NCI-H2029 (cell line): Measurements from ENCODE around the gene AKR1C8.
"Not testable (repeated sequence)": the region's sequence is repeated elsewhere in the genome, so short reads cannot be mapped to it uniquely, and the experiment has no call there.

Experiments used
- DNase-seq: peaks from one replicate; lab custom pipeline; 2025; lab: John Stamatoyannopoulos, UW

The AKR1C8 gene

GRCh38 chr10:5168897-5169420 lies 16.0 kb downstream of the AKR1C8 start:
- DNase-seq: no peak

- no peak for DNase-seq
Observed at GRCh38 chr10:5165738-5166137, 19.2 kb downstream of the AKR1C8 start.

GRCh38 chr10:5163487-5163886 lies 21.5 kb downstream of the AKR1C8 start:
- no peak for DNase-seq

GRCh38 chr10:5159126-5159525 lies 25.8 kb downstream of the AKR1C8 start:
- no peak for DNase-seq

- no peak for DNase-seq
Observed at GRCh38 chr10:5157501-5157900, 27.4 kb downstream of the AKR1C8 start.

- no peak for DNase-seq
Observed at GRCh38 chr10:5155951-5156350, 29.0 kb downstream of the AKR1C8 start.

GRCh38 chr10:5151076-5151475 lies 33.9 kb downstream of the AKR1C8 start:
- DNase-seq: no peak

- DNase-seq: no peak
Observed at GRCh38 chr10:5148678-5149032, 36.3 kb downstream of the AKR1C8 start.

GRCh38 chr10:5147981-5148677 lies 36.8 kb downstream of the AKR1C8 start:
- no peak for DNase-seq

- DNase-seq: no peak
Observed at GRCh38 chr10:5147255-5147980, 37.5 kb downstream of the AKR1C8 start.

- DNase-seq: no peak
Observed at GRCh38 chr10:5146920-5147254, 38.1 kb downstream of the AKR1C8 start.

- DNase-seq: no peak
Observed at GRCh38 chr10:5143137-5143536, 41.8 kb downstream of the AKR1C8 start.

GRCh38 chr10:5142199-5142598 lies 42.8 kb downstream of the AKR1C8 start:
- DNase-seq: no peak

- not testable (repeated sequence) for DNase-seq
Observed at GRCh38 chr10:5137699-5138098, 47.3 kb downstream of the AKR1C8 start.

GRCh38 chr10:5136468-5137087 lies 48.4 kb downstream of the AKR1C8 start:
- no peak for DNase-seq

- no peak for DNase-seq
Observed at GRCh38 chr10:5135581-5135980, 49.4 kb downstream of the AKR1C8 start.

GRCh38 chr10:5125315-5126044 lies 59.5 kb downstream of the AKR1C8 start:
- DNase-seq: no peak

GRCh38 chr10:5123886-5124285 lies 61.1 kb downstream of the AKR1C8 start:
- no peak for DNase-seq

- DNase-seq: not testable (repeated sequence)
Observed at GRCh38 chr10:5119997-5120396, 65.0 kb downstream of the AKR1C8 start.

- DNase-seq: no peak
Observed at GRCh38 chr10:5117026-5117425, 67.9 kb downstream of the AKR1C8 start.

- no peak for DNase-seq
Observed at GRCh38 chr10:5116621-5117020, 68.3 kb downstream of the AKR1C8 start.

GRCh38 chr10:5109861-5110260 lies 75.1 kb downstream of the AKR1C8 start:
- not testable (repeated sequence) for DNase-seq
